ENCODE results near the gene OR8I2.
"Not testable (repeated sequence)": the region's sequence is repeated elsewhere in the genome, so short reads cannot be mapped to it uniquely, and the experiment has no call there.

Gene OR8I2

GRCh38 chr11:56093008-56093407 lies at the start of gene OR8I2:
Gene OR8I2, plus strand, starts transcription at chr11:56093308. Its CDS starts 0 bp downstream, at chr11:56093308.
- TF ChIP-seq CTCF (IDR thresholded peaks at IDR 0.05; ENCODE audit: low read depth, low read length, missing control alignments) = no peak
- in situ Hi-C loops (cut with HindIII; ENCODE audit: low sequenced_read_pairs) = no loop called here
- no peak within 1 kb of the TSS for H3K4me3 ChIP-seq (ENCODE audit: low read depth, low read length)
- no peak for DNase-seq (ENCODE audit: low read depth)

GRCh38 chr11:56045538-56045937 lies 47.6 kb upstream of the OR8I2 start:
- H3K4me3 ChIP-seq (ENCODE audit: low read depth, low read length) = no peak overlapping the region
- in situ Hi-C loops (cut with HindIII; ENCODE audit: low sequenced_read_pairs) = no loop called here
- TF ChIP-seq CTCF (IDR thresholded peaks at IDR 0.05; ENCODE audit: low read depth, low read length, missing control alignments) = no peak
- DNase-seq (ENCODE audit: low read depth) = no peak

GRCh38 chr11:56048480-56048879 lies 44.6 kb upstream of the OR8I2 start:
- TF ChIP-seq CTCF (IDR thresholded peaks at IDR 0.05; ENCODE audit: low read depth, low read length, missing control alignments) = no peak
- no peak overlapping the region for H3K4me3 ChIP-seq (ENCODE audit: low read depth, low read length)
- in situ Hi-C loops (cut with HindIII; ENCODE audit: low sequenced_read_pairs) = no loop called here
- no peak for DNase-seq (ENCODE audit: low read depth)

- TF ChIP-seq CTCF (IDR thresholded peaks at IDR 0.05; ENCODE audit: low read depth, low read length, missing control alignments) = no peak
- in situ Hi-C loops (cut with HindIII; ENCODE audit: low sequenced_read_pairs) = no loop called here
- H3K4me3 ChIP-seq (ENCODE audit: low read depth, low read length) = no peak overlapping the region
- DNase-seq (ENCODE audit: low read depth) = no peak
Measured at GRCh38 chr11:56049487-56049886, 43.6 kb upstream of the OR8I2 start.

- H3K4me3 ChIP-seq (ENCODE audit: low read depth, low read length); in situ Hi-C loops (cut with HindIII; ENCODE audit: low sequenced_read_pairs); DNase-seq (ENCODE audit: low read depth): not testable (repeated sequence)
Measured at GRCh38 chr11:56056366-56056765, 36.7 kb upstream of the OR8I2 start.

GRCh38 chr11:56057661-56058237 lies 35.4 kb upstream of the OR8I2 start:
- DNase-seq (ENCODE audit: low read depth); H3K4me3 ChIP-seq (ENCODE audit: low read depth, low read length); in situ Hi-C loops (cut with HindIII; ENCODE audit: low sequenced_read_pairs): not testable (repeated sequence)

- H3K4me3 ChIP-seq (ENCODE audit: low read depth, low read length); DNase-seq (ENCODE audit: low read depth); in situ Hi-C loops (cut with HindIII; ENCODE audit: low sequenced_read_pairs): not testable (repeated sequence)
Measured at GRCh38 chr11:56058260-56058780, 34.8 kb upstream of the OR8I2 start.

GRCh38 chr11:56066980-56067379 lies 26.1 kb upstream of the OR8I2 start:
- no peak for TF ChIP-seq CTCF (IDR thresholded peaks at IDR 0.05; ENCODE audit: low read depth, low read length, missing control alignments)

More at GRCh38 chr11:56066980-56067379, 26.1 kb upstream of the OR8I2 start:
- no peak overlapping the region for H3K4me3 ChIP-seq (ENCODE audit: low read depth, low read length)
- DNase-seq (ENCODE audit: low read depth) = no peak
- in situ Hi-C loops (cut with HindIII; ENCODE audit: low sequenced_read_pairs) = no loop called here
